Measurements from ENCODE around the gene C1orf232. TPM values are rescaled to one million over a fixed set of nuclear protein-coding genes. Genes with fewer than 3 reads are reported as not detected.

Gene C1orf232
- total and polyA plus RNA-seq, 2 donors (not counting 3 experiments of a cell fraction or from before 2014, with no cell fraction given) = not detected

DNA sequence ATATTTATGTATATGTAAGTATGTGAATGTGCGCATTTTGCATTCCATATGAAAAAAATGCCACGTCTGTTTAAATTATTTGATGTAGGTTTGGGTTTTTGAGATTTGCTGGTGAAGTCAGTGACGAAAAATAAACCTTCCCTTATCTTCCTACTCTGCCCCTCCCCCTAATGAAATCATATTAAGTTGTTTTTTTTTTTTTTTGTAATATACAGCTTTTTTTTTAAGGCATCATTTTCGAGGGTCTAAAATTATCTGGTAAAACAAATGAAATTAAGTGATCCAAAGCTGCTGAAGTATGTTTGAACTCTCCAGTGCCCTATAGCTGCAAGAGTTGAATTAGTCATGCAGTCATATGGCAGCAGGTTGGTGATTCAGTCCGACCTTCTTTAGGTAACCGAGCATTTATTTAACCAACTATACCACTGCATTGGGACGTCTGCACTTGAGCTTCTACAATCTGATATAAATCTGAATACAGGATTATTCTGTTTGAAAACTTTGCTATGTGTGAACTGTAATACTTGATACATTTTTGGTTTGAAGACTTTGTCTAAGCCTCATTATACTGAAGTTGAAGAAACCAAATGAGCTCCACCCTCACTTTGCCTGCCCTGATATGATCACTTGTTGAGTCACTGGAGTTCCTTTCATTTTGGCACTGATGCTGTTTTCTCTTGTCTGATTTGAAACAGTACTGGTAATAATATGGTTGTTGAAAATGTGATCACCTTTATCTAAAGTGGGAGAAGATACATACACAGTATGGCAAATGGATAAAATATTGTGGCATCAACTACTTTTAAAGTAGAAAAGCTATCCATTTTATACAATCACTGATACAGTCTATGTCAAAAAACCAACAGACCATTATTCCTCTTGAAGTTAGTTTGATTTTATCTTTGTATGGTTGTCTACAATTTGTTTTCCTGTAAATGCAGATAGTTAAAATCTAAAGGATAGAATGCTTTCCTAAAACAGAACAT lies 45.5 kb downstream of the C1orf232 start:
- no TSS peak for BruUV-seq (replicated peaks)
- H3K27me3 ChIP-seq (ENCODE audit: control insufficient read depth in 2 of 2, insufficient read depth in 2 of 2, low read length in 2 of 2) = no peaks in the 10 kb centered on the region
- TF ChIP-seq, protein P1, sequence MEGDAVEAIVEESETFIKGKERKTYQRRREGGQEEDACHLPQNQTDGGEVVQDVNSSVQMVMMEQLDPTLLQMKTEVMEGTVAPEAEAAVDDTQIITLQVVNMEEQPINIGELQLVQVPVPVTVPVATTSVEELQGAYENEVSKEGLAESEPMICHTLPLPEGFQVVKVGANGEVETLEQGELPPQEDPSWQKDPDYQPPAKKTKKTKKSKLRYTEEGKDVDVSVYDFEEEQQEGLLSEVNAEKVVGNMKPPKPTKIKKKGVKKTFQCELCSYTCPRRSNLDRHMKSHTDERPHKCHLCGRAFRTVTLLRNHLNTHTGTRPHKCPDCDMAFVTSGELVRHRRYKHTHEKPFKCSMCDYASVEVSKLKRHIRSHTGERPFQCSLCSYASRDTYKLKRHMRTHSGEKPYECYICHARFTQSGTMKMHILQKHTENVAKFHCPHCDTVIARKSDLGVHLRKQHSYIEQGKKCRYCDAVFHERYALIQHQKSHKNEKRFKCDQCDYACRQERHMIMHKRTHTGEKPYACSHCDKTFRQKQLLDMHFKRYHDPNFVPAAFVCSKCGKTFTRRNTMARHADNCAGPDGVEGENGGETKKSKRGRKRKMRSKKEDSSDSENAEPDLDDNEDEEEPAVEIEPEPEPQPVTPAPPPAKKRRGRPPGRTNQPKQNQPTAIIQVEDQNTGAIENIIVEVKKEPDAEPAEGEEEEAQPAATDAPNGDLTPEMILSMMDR (IDR thresholded peaks at IDR 0.05; ENCODE audit: extremely low read depth in 1 of 2, insufficient read depth in 1 of 2, low read depth in 1 of 2, low read length in 2 of 2) = no peak
- no peak for TF ChIP-seq EZH2 (IDR thresholded peaks at IDR 0.05; ENCODE audit: borderline replicate concordance, low read depth, low read length, severe bottlenecking)
- TF ChIP-seq JUN (IDR thresholded peaks at IDR 0.05; ENCODE audit: borderline replicate concordance, insufficient read depth, insufficient read length, low read depth) = peak; percentile 14
- TF ChIP-seq GATA2 (IDR thresholded peaks at IDR 0.05; ENCODE audit: insufficient read depth, insufficient read length, low read depth, low read length) = peak; percentile 59
- peak; percentile 29 for TF ChIP-seq FOS (IDR thresholded peaks at IDR 0.05; ENCODE audit: borderline replicate concordance, insufficient read depth, low read length)
- no peaks in the 10 kb centered on the region for H3K79me2 ChIP-seq (ENCODE audit: control insufficient read depth, insufficient read depth, low read length)
- intact Hi-C loops (cut with micrococcal nuclease) = no loop called here
- no peaks in the 10 kb centered on the region for H3K9me3 ChIP-seq (replicated peaks; ENCODE audit: control insufficient read depth, insufficient read depth, low read length)
- DNase-seq (ENCODE audit: low read depth, low spot score) (peak; percentile 39), FAIRE-seq (no peak)
- peaks cover 0 to 2% of the 10 kb centered on the region in 2 experiments for H3K36me3 ChIP-seq (ENCODE audit: control insufficient read depth in 2 of 2, extremely low read depth in 1 of 2, insufficient read depth in 2 of 2, low read length in 2 of 2)
- H3K4me3 ChIP-seq (replicated peaks in 1 of 3; ENCODE audit: insufficient read depth in 1 of 3, low read depth in 1 of 3, low read length in 3 of 3) = no peak overlapping the region
- H4K20me1 ChIP-seq (replicated peaks; ENCODE audit: control insufficient read depth, extremely low read depth, insufficient read depth, low read length) = no peaks in the 10 kb centered on the region
- H3K27ac ChIP-seq (ENCODE audit: insufficient read depth, low read depth, low read length) = no peak overlapping the region
- H2AFZ ChIP-seq (ENCODE audit: low read depth, low read length) = no peak overlapping the region
- no peak overlapping the region for H3K9ac ChIP-seq (replicated peaks; ENCODE audit: extremely low read depth, insufficient read depth, low read length)
- CTCF ChIA-PET = interaction anchor here (0.7 to 7.7 kb wide), 7 partner anchors 15 to 112 kb away, joined by 3 to 47 read pairs (median 5); no protein-coding TSS in a partner anchor
- peak overlapping the region; percentile 13 for H3K4me2 ChIP-seq (ENCODE audit: insufficient read depth, low read length)
- POLR2A ChIA-PET = no interaction called here
- dilution Hi-C loops (cut with MboI; ENCODE audit: extremely low pct_ligation_motif_present, low sequenced_read_pairs) = no loop called here
- H3K4me1 ChIP-seq (ENCODE audit: control insufficient read depth, extremely low read depth, insufficient read depth, low read length) = peaks cover 16% of the 10 kb centered on the region
- peaks cover 2% of the 10 kb centered on the region for H3K9me1 ChIP-seq (replicated peaks; ENCODE audit: control insufficient read depth, extremely low read depth, insufficient read depth, low read length)
